B cell (primary cell): ENCODE data around the gene TEX13C. TPM values are rescaled to one million over a fixed set of nuclear protein-coding genes. Genes with fewer than 3 reads are reported as not detected.

Source experiments
- ATAC-seq: fragments of 200-7000 bp; cut with Tn5 transposase; one replicate; pipeline ENCODE4 v1.10.0; 2021; ENCODE audit warnings: low read depth, mild to moderate bottlenecking, moderate number of reproducible peaks, moderate library complexity
- CTCF ChIA-PET: fragments of 350-600 bp; sonication (Branson Sonifier 250); formaldehyde crosslinking; loops from one replicate; lab custom pipeline; 2021; ENCODE audit warnings: antibody characterized with exemption, inconsistent platforms; lab: Charles Lee
- POLR2A ChIA-PET: fragments of 350-600 bp; sonication (Branson Sonifier 250); formaldehyde crosslinking; loops from one replicate; lab custom pipeline; 2021; ENCODE audit warnings: antibody characterized with exemption; lab: Charles Lee
- DNase-seq: peaks from one replicate; pipeline ENCODE4 v3.0.0; 2013
- H2AFZ ChIP-seq: 2 replicates; pipeline ENCODE4 v1.6.1; 2012; ENCODE audit warnings: mild to moderate bottlenecking, low read depth, low read length; ENCODE audit not compliant: insufficient read depth, poor library complexity, severe bottlenecking
- H3K27ac ChIP-seq, 2 donors: 1 replicate in 1 of 2; 2 replicates in 1 of 2; pipeline ENCODE4 v1.5.1; 2012 to 2013; ENCODE audit warnings: low read length in 2 of 2, mild to moderate bottlenecking in 2 of 2, moderate library complexity in 1 of 2
- H3K27me3 ChIP-seq, 4 experiments: fragments of 200-600 bp in 1 of 4; sonication (generic) in 1 of 4; replicated peaks in 1 of 4; 1 replicate in 2 of 4; 2 replicates in 2 of 4; pipeline versions ENCODE4 v1.6.1 to v1.7.0; 2013 to 2016; ENCODE audit warnings: low read length in 3 of 4, mild to moderate bottlenecking in 2 of 4, mixed read lengths in 1 of 4, moderate library complexity in 1 of 4; ENCODE audit not compliant: insufficient read depth in 4 of 4, control insufficient read depth in 3 of 4; ENCODE audit errors: control extremely low read depth in 1 of 4
- H3K36me3 ChIP-seq, 2 experiments: replicated peaks in 1 of 2; 1 replicate in 1 of 2; 2 replicates in 1 of 2; pipeline versions ENCODE4 v1.6.1 to v1.7.1; 2013; ENCODE audit warnings: low read length in 1 of 2; ENCODE audit not compliant: insufficient read depth in 2 of 2, control insufficient read depth in 1 of 2; ENCODE audit errors: control extremely low read depth in 1 of 2, extremely low read depth in 1 of 2
- H3K4me1 ChIP-seq, 2 donors: fragments of 200-600 bp in 1 of 2; sonication (generic) in 1 of 2; 1 replicate in 1 of 2; 2 replicates in 1 of 2; pipeline versions ENCODE4 v1.5.1 to v1.6.1; 2013 to 2017; ENCODE audit warnings: low read length in 2 of 2; ENCODE audit not compliant: control insufficient read depth in 2 of 2, insufficient read depth in 2 of 2
- H3K4me2 ChIP-seq: replicated peaks from 2 replicates; pipeline ENCODE3; 2012; ENCODE audit warnings: mild to moderate bottlenecking, low read depth, low read length; ENCODE audit not compliant: poor library complexity, severe bottlenecking
- H3K4me3 ChIP-seq, 5 experiments: fragments of 200-600 bp in 1 of 5; sonication (generic) in 1 of 5; 1 replicate in 3 of 5; 2 replicates in 2 of 5; pipeline versions ENCODE4 v1.5.1 to v1.7.0; 2011 to 2016; ENCODE audit warnings: low read length in 4 of 5, mild to moderate bottlenecking in 4 of 5, low read depth in 2 of 5, control low read depth in 1 of 5, moderate library complexity in 1 of 5; ENCODE audit not compliant: insufficient read depth in 1 of 5; ENCODE audit errors: control extremely low read depth in 1 of 5, extremely low read depth in 1 of 5
- H3K79me2 ChIP-seq: fragments of 200-600 bp; sonication (generic); one replicate; pipeline ENCODE4 v1.6.0; 2016; ENCODE audit warnings: low read length; ENCODE audit not compliant: control insufficient read depth, insufficient read depth
- H3K9ac ChIP-seq: fragments of 200-600 bp; sonication (generic); 2 replicates; pipeline ENCODE4 v1.6.1; 2017; ENCODE audit warnings: mild to moderate bottlenecking, low read length, moderate library complexity
- H3K9me3 ChIP-seq, 3 donors: one replicate each; pipeline versions ENCODE4 v1.6.1 to v1.7.1; 2013; ENCODE audit warnings: low read length in 2 of 3; ENCODE audit not compliant: control insufficient read depth in 2 of 3, insufficient read depth in 1 of 3; ENCODE audit errors: control extremely low read depth in 1 of 3
- H4K20me1 ChIP-seq: 2 replicates; pipeline ENCODE4 v1.6.0; 2012; ENCODE audit warnings: mild to moderate bottlenecking, low read length; ENCODE audit not compliant: insufficient read depth, control insufficient read depth, poor library complexity, severe bottlenecking
- H3K27ac Mint-ChIP-seq: one replicate; pipeline ENCODE4 v1.8.0; 2021; ENCODE audit warnings: mixed read lengths
- H3K27me3 Mint-ChIP-seq: one replicate; pipeline ENCODE4 v1.8.0; 2021; ENCODE audit warnings: mixed read lengths
- H3K4me1 Mint-ChIP-seq: one replicate; pipeline ENCODE4 v1.8.0; 2021; ENCODE audit warnings: mixed read lengths
- H3K4me3 Mint-ChIP-seq: one replicate; pipeline ENCODE4 v1.8.0; 2021; ENCODE audit warnings: mixed read lengths
- H3K9me3 Mint-ChIP-seq: one replicate; pipeline ENCODE4 v1.8.0; 2022; ENCODE audit warnings: mixed read lengths; ENCODE audit not compliant: insufficient read depth
- EZH2 ChIP-seq: IDR thresholded peaks from 2 replicates; pipeline ENCODE4 v1.6.1; 2012; ENCODE audit warnings: borderline replicate concordance, low read depth, mild to moderate bottlenecking, moderate library complexity, low read length; ENCODE audit not compliant: insufficient read depth, poor library complexity, severe bottlenecking
- WGBS: methylation state at CpG from one replicate; pipeline ENCODE4 v1.1.5; 2013; ENCODE audit warnings: missing lambda C conversion rate; ENCODE audit not compliant: insufficient coverage; 5-methylcytosine and 5-hydroxymethylcytosine counted together
- intact Hi-C: fragments of 100-400 bp; cut with micrococcal nuclease; formaldehyde crosslinking; loops from one replicate; pipeline ENCODE4 v1.10.0; 2022
- polyA plus RNA-seq: library from polyadenylated mRNA; depleted of rRNA; stranded (reverse); fragments of >200 nt; gene quantifications from 2 replicates; pipeline ENCODE4 v1.2.3, GENCODE V29; 2012
- total RNA-seq, 2 donors: library from RNA; stranded (reverse); fragments of 120-200 nt in 1 of 2; gene quantifications; 1 replicate in 1 of 2; 2 replicates in 1 of 2; pipeline versions ENCODE4 v1.2.3 to v1.2.4, GENCODE V29; 2013 to 2022
- TF ChIP-seq, protein P1 (sequence below): fragments of 200-600 bp; IDR thresholded peaks from one replicate; pipeline ENCODE4 v1.8.0; 2022; ENCODE audit warnings: antibody characterized with exemption, mild to moderate bottlenecking

The TEX13C gene
- total and polyA plus RNA-seq, 2 donors (not counting 1 experiment from before 2014, with no cell fraction given), result not detected

GRCh38 chrX:125288343-125288742, 31.3 kb upstream of the TEX13C start:
- Mint-ChIP-seq H3K4me1 (no peaks in the 10 kb centered on the region), H3K4me3 (no peak overlapping the region), H3K27ac (no peak overlapping the region), H3K27me3 (no peaks in the 10 kb centered on the region), H3K9me3 (no peaks in the 10 kb centered on the region)
- Histone ChIP-seq H3K36me3 (no peaks in the 10 kb centered on the region), H3K4me3 (no peak overlapping the region), H3K27me3 (no peaks in the 10 kb centered on the region), H3K4me2 (no peak overlapping the region), H2AFZ (no peak overlapping the region), H3K9ac (no peak overlapping the region), H3K9me3 (peaks cover 0 to 2% (median 0%) of the 10 kb centered on the region in 3 donors), H3K27ac (no peak overlapping the region), H3K4me1 (no peaks in the 10 kb centered on the region), H4K20me1 (no peaks in the 10 kb centered on the region), H3K79me2 (no peaks in the 10 kb centered on the region)
- WGBS, result 96% methylated on average over 3 of the region's 5 CpGs
- intact Hi-C loops, result no loop called here
- POLR2A ChIA-PET, result no interaction called here
- no peak for ATAC-seq
- DNase-seq, result no peak
- CTCF ChIA-PET, result no interaction called here
- TF ChIP-seq, protein P1, sequence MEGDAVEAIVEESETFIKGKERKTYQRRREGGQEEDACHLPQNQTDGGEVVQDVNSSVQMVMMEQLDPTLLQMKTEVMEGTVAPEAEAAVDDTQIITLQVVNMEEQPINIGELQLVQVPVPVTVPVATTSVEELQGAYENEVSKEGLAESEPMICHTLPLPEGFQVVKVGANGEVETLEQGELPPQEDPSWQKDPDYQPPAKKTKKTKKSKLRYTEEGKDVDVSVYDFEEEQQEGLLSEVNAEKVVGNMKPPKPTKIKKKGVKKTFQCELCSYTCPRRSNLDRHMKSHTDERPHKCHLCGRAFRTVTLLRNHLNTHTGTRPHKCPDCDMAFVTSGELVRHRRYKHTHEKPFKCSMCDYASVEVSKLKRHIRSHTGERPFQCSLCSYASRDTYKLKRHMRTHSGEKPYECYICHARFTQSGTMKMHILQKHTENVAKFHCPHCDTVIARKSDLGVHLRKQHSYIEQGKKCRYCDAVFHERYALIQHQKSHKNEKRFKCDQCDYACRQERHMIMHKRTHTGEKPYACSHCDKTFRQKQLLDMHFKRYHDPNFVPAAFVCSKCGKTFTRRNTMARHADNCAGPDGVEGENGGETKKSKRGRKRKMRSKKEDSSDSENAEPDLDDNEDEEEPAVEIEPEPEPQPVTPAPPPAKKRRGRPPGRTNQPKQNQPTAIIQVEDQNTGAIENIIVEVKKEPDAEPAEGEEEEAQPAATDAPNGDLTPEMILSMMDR, result no peak
- no peak for TF ChIP-seq EZH2

GRCh38 chrX:125289209-125289608, 30.5 kb upstream of the TEX13C start:
- no peak for TF ChIP-seq EZH2
- TF ChIP-seq, protein P1, result no peak
- Mint-ChIP-seq H3K4me1 (peaks cover 3% of the 10 kb centered on the region), H3K9me3 (no peaks in the 10 kb centered on the region), H3K27me3 (no peaks in the 10 kb centered on the region), H3K4me3 (no peak overlapping the region), H3K27ac (no peak overlapping the region)
- Histone ChIP-seq H3K4me1 (no peaks in the 10 kb centered on the region), H3K9me3 (peaks cover 0 to 2% (median 0%) of the 10 kb centered on the region in 3 donors), H2AFZ (no peak overlapping the region), H3K36me3 (no peaks in the 10 kb centered on the region), H3K4me2 (no peak overlapping the region), H3K4me3 (no peak overlapping the region), H3K9ac (no peak overlapping the region), H3K27me3 (no peaks in the 10 kb centered on the region), H3K27ac (no peak overlapping the region), H4K20me1 (no peaks in the 10 kb centered on the region), H3K79me2 (no peaks in the 10 kb centered on the region)
- ChIA-PET POLR2A (no interaction called here), CTCF (no interaction called here)
- DNase-seq (no peak), ATAC-seq (no peak)
- WGBS, result 88% methylated on average over 1 of the region's 1 CpG
- intact Hi-C loops, result no loop called here
